IPS-20b (cell line): ENCODE results near the gene BANF2.

Experiments used
- H3K27ac ChIP-seq: one replicate; pipeline ENCODE4 v1.5.1; 2013; ENCODE audit warnings: low read length
- H3K27me3 ChIP-seq: 2 replicates; pipeline ENCODE4 v1.6.1; 2013; ENCODE audit warnings: mild to moderate bottlenecking, low read length, inconsistent platforms; ENCODE audit not compliant: insufficient read depth
- H3K36me3 ChIP-seq: 2 replicates; pipeline ENCODE4 v1.6.1; 2013; ENCODE audit warnings: low read depth, mild to moderate bottlenecking, inconsistent platforms, low read length, moderate library complexity; ENCODE audit not compliant: insufficient read depth
- H3K4me1 ChIP-seq: 2 replicates; pipeline ENCODE4 v1.6.1; 2013; ENCODE audit warnings: mild to moderate bottlenecking, control low read depth, inconsistent platforms, low read length, moderate library complexity; ENCODE audit not compliant: insufficient read depth
- H3K4me3 ChIP-seq: 2 replicates; pipeline ENCODE4 v1.5.1; 2013; ENCODE audit warnings: mild to moderate bottlenecking, low read length, inconsistent platforms
- H3K9ac ChIP-seq: 2 replicates; pipeline ENCODE4 v1.6.1; 2013; ENCODE audit warnings: low read depth, mild to moderate bottlenecking, inconsistent platforms, low read length, moderate library complexity
- H3K9me3 ChIP-seq: 2 replicates; pipeline ENCODE4 v1.6.1; 2013; ENCODE audit warnings: mild to moderate bottlenecking, low read depth, low read length, inconsistent platforms; ENCODE audit not compliant: insufficient read depth

Gene BANF2

DNA sequence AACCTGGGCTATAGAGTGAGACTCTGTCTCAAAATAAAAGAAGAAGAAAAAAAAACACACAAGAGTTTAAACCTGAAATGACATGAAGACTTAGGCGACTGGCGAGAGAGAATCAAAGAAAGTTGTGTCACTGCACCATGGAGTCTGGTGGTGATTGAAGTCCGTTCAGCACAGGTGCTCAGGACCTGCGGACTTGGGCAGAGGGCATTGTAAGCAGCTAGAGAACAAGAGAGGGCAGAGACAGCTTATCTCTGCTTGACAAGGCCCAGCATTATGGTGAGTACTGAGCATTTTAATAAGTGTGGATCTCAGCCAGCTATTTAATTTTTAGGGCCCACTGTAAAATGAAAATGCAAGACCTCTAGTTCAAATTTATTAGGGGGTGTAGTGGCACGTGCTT is 31.5 kb downstream of the BANF2 start:
- H3K27ac ChIP-seq: no peak overlapping the region
- no peaks in the 10 kb centered on the region for H3K27me3 ChIP-seq
- peaks cover 4% of the 10 kb centered on the region; the same call in 1 of the 2 replicates for H3K9me3 ChIP-seq
- H3K36me3 ChIP-seq: no peaks in the 10 kb centered on the region
- no peak overlapping the region for H3K9ac ChIP-seq
- H3K4me3 ChIP-seq: no peak overlapping the region
- H3K4me1 ChIP-seq: no peaks in the 10 kb centered on the region

DNA sequence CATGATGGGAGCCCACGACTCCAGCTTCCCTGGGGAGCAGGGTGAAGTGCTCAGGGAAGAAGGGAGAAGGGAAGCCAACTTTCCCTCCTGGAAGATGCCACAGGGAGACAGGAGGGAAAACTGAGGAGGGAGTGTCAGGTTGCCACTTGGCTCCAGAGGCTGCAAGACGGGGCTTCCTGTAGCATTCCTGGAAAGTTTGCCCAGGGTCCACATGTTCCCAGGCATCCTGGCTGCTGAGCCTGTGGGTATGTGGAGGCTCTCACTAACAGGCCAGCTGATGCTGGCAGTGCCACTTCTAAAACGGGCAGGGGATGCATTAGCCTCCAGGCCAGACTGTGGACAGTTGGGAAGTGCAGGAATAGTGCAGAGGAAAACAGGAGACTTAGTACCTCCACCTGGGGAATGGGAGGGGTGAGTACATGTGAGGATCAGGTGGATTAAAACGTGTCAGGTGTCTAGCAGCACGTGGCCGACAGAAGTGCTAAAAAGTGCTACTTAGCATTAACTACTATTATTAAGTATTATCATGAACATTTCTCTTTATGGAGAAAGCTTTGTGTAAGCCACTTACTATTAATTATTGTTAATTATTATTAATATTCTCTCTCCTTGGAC is 33.2 kb downstream of the BANF2 start:
- H3K9ac ChIP-seq: no peak overlapping the region
- H3K4me1 ChIP-seq: no peaks in the 10 kb centered on the region
- H3K9me3 ChIP-seq: peaks cover 10% of the 10 kb centered on the region; the same call in 1 of the 2 replicates
- H3K27me3 ChIP-seq: no peaks in the 10 kb centered on the region
- H3K4me3 ChIP-seq: no peak overlapping the region
- no peak overlapping the region for H3K27ac ChIP-seq
- H3K36me3 ChIP-seq: no peaks in the 10 kb centered on the region

DNA sequence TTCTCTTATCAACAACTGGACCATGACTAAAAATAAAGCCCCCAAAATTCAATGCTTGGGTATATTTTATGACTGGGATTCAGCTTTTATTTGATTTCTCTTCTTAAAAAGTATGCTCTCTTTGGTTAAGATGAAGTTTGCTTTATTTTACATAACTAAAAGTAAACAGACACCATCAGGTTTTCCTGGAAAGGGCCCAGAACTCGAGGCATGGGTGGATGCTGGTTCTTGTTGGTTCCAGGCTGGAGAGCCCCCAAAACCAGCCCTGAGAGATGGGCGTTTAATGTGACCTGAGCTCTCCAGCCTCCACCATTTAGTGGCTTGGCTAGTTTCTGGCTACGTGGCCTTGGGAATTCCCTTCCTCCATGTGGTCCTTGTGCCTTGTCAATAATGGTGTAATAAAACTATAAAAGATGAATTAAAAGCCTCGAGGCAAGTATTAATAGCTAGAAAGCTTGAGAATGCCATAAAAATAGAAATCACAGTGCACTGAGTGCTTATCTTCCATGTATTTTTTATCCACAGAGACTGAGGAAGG is 34.1 kb downstream of the BANF2 start:
- Histone ChIP-seq H3K4me1 (no peaks in the 10 kb centered on the region), H3K9me3 (peaks cover 14% of the 10 kb centered on the region), H3K36me3 (no peaks in the 10 kb centered on the region), H3K27me3 (no peaks in the 10 kb centered on the region), H3K27ac (no peak overlapping the region), H3K9ac (no peak overlapping the region), H3K4me3 (no peak overlapping the region)

DNA sequence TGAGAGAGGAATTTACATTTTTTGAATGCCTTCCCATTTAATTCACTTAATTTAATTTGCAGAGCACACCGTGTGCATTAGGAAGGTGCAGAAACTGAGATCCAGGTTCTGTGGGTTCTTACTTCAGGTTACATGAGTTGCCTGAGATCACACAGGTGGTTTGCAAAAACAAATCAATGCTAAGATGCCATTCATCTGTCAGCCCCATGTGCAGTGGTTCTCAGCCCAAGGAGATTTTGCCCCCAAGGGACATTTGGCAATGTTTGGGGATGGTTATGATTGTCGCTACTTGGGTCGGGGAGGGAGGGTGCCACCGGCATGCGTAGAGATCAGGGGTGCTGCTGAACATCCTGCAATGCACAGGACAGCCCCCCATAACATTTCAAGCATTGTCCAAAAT is 34.6 kb downstream of the BANF2 start:
- H3K36me3 ChIP-seq: no peaks in the 10 kb centered on the region
- no peaks in the 10 kb centered on the region for H3K27me3 ChIP-seq
- no peak overlapping the region for H3K9ac ChIP-seq
- no peak overlapping the region for H3K27ac ChIP-seq
- H3K4me1 ChIP-seq: no peaks in the 10 kb centered on the region
- H3K9me3 ChIP-seq: peaks cover 14% of the 10 kb centered on the region
- no peak overlapping the region for H3K4me3 ChIP-seq

DNA sequence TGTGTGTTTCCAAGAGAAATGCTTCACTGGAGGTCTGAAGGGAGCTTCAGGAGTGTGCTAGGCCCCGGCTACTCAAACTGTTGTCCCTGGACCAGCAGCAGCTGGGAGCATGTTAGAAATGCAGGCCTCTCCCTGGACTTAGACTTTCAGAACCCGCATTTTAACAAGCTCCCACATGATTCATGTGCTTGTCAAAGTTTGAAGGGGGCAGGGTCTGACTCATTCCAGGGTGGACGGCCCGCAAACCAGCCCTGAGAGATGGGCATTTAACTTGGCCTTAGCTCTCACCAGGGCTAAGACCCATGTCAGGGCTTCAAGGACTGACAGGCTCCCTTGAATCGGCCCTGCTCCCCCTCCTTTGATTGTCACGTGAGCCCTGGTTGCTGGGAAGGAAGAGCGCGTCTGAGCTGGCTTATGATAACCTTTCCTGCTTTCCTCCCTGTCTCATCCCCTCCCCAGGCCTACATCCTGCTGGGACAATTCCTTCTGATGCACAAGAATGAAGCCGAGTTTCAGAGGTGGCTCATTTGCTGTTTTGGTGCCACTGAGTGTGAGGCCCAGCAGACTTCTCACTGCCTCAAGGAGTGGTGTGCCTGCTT is 35.5 kb downstream of the BANF2 start:
- Histone ChIP-seq H3K4me3 (no peak overlapping the region), H3K36me3 (no peaks in the 10 kb centered on the region), H3K27me3 (no peaks in the 10 kb centered on the region), H3K9me3 (peaks cover 14% of the 10 kb centered on the region), H3K27ac (no peak overlapping the region), H3K9ac (no peak overlapping the region), H3K4me1 (no peaks in the 10 kb centered on the region)

DNA sequence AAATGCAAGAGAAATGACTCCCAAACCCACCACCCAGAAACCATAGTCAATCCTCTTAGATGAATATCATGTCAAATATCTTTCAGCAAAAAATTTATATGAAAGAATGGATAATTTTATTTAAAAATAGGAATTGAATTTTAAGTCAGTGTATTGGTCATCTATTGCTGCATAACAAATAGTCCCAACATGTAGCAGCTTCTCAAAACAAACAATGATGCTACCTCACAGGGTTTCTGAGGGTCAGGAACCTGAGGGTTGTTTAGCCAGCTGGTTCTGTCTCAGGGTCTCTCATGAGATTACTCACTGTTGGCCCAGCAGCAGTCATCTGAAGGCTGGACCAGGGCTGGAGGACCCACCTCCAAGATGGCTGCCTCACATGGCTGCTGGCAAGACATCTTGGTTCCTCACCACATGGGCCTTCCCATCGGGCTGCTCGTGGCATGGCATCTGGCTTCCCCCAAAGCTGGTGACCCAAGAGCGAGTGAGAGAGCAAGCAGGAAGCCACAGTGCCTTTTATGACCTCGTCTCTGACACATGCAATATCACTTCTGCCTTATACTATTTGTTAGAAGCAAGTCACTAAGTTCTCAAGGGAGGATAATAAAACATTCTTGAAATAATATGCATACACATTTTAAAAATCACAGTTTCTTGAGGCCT is 36.3 kb downstream of the BANF2 start:
- H3K27ac ChIP-seq: no peak overlapping the region
- no peaks in the 10 kb centered on the region for H3K27me3 ChIP-seq
- no peak overlapping the region for H3K9ac ChIP-seq
- H3K36me3 ChIP-seq: no peaks in the 10 kb centered on the region
- H3K4me3 ChIP-seq: no peak overlapping the region
- peaks cover 14% of the 10 kb centered on the region for H3K9me3 ChIP-seq
- no peaks in the 10 kb centered on the region for H3K4me1 ChIP-seq

DNA sequence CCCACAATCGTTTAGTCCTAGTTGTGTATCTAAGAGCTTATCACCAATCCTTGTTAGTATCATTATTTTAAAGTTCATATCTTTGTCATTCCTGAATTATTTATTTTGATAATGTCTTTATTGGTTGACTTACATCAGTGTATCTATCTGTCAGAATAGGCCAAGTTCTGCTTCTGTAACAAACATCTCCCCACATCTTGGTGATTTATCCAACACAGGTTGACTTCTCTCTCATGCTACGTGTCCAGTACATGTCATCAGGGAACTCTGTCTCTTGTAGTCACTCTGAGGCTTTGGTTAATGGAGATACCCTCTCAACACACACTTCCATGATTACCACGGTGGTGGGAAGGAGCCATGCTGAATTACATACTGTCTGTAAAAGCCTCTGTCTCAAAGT is 38.4 kb downstream of the BANF2 start:
- Histone ChIP-seq H3K36me3 (no peaks in the 10 kb centered on the region), H3K27me3 (no peaks in the 10 kb centered on the region), H3K9me3 (peaks cover 14% of the 10 kb centered on the region), H3K4me1 (no peaks in the 10 kb centered on the region), H3K27ac (no peak overlapping the region), H3K4me3 (no peak overlapping the region), H3K9ac (no peak overlapping the region)

DNA sequence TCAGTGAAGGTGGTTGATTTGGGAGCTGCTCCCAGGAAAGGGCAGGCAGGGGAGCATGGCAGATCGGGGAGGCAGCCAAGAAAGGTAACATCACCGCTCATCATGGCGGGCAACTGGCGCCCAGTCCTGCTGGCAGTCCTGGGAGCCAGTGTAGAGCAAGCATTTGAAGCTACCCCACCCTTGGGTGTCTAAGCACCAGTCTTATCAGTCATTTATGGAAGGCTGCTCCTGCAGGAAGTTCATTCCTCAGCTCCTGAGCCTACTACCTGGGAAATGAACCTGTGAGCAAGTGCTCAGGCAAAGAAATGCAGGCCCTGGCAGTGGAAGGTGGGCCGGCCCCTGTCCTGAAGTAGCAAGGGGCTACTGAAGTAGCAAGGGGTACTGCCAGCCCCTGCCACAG is 41.5 kb downstream of the BANF2 start:
- Histone ChIP-seq H3K4me3 (no peak overlapping the region), H3K27ac (no peak overlapping the region), H3K27me3 (no peaks in the 10 kb centered on the region), H3K36me3 (no peaks in the 10 kb centered on the region), H3K9ac (no peak overlapping the region), H3K9me3 (peaks cover 10% of the 10 kb centered on the region), H3K4me1 (no peaks in the 10 kb centered on the region)

DNA sequence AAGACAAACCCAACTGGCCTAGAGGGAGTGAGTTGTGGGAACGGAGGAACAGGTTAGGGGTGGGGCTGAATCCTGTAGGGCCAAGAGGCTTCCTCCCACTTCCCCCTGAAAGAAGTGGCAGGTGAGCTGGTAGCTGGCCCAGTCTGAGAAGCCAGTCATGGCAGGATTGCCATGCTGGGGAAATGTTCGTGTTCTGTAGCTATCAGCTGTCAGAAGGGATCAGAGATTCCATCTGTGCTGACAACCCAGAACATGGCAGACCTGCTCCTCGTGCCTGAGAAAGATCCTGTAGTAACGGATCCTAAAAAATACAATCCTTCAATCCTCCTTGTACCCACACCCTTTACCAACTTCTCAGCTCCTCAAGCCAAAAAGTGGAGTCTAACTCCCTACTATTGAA is 43.0 kb downstream of the BANF2 start:
- 0 out of 2 replicates have a peak, but pooled peaks cover under 1% of the 10 kb centered on the region for H3K4me1 ChIP-seq
- no peak overlapping the region for H3K27ac ChIP-seq
- no peaks in the 10 kb centered on the region for H3K27me3 ChIP-seq
- peaks cover 7% of the 10 kb centered on the region for H3K9me3 ChIP-seq
- no peak overlapping the region for H3K4me3 ChIP-seq
- no peak overlapping the region for H3K9ac ChIP-seq
- H3K36me3 ChIP-seq: no peaks in the 10 kb centered on the region

DNA sequence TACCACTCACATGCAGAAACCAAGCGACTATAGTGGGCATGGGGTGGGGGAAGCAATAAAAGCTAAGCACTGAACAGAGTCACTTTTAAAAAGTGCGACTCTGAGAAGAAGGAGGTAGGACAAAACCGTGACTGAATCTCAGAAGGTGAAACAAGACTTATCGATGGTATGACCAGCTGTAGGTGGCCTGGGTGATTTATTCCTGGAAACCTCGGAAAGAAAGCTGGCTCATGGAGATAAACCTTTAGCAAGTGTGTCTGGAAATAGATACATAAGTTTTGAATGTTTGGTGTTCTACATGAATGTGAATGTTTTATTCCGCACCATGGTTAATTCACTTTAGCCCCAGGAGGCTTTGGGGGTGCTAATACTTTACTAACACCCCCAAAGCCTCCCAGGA is 43.9 kb downstream of the BANF2 start:
- Histone ChIP-seq H3K27ac (no peak overlapping the region), H3K9ac (no peak overlapping the region), H3K4me1 (peaks cover 8% of the 10 kb centered on the region; the same call in 1 of the 2 replicates), H3K9me3 (no peaks in the 10 kb centered on the region), H3K27me3 (no peaks in the 10 kb centered on the region), H3K4me3 (no peak overlapping the region), H3K36me3 (no peaks in the 10 kb centered on the region)

DNA sequence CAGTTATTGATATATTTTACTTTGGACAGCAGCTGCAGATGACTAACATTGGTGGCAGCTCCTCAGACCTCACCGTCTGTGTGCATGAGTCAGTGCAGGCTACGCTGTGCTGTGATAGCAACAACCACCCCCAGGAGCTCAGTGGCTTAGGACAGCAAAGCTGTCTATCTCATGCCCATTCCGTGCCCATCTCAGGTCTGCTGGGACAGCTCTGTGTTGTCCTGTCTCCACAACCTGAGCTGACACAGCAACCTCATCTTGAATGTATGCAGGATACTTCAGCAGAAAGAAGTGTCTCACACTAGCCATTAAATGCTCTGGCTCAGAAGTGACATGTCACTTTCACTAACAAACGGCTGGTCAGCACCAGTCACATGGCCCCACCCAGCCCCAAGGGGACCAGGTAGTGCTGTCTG is 47.7 kb downstream of the BANF2 start:
- no peak overlapping the region for H3K9ac ChIP-seq
- H3K9me3 ChIP-seq: no peaks in the 10 kb centered on the region
- H3K4me1 ChIP-seq: peaks cover 19% of the 10 kb centered on the region; the same call in 1 of the 2 replicates
- H3K27ac ChIP-seq: no peak overlapping the region
- no peak overlapping the region for H3K4me3 ChIP-seq
- H3K36me3 ChIP-seq: no peaks in the 10 kb centered on the region
- H3K27me3 ChIP-seq: no peaks in the 10 kb centered on the region

DNA sequence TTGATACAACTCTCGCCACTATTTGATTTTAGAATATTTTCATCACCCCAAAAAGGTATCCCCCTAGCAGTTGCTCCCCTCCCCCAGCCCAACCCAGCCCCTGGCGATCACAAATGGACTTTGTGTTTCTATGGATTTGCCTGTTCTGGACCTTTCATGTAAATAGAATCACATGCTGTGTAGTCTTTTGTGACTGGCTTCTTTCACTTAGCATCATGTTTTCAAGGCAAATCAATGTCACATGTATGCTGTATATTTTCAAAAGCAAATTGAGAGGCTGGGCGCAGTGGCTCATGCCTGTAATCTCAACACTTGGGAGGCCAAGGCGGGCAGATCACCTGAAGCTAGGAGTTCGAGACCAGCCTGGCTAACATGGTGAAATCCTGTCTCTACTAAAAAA is 48.5 kb downstream of the BANF2 start:
- Histone ChIP-seq H3K36me3 (no peaks in the 10 kb centered on the region), H3K27ac (no peak overlapping the region), H3K27me3 (no peaks in the 10 kb centered on the region), H3K4me1 (peaks cover 27% of the 10 kb centered on the region), H3K4me3 (no peak overlapping the region), H3K9me3 (no peaks in the 10 kb centered on the region), H3K9ac (no peak overlapping the region)
